OCI-LY1 (cell line): Measurements from ENCODE around the gene ZNF785.

Source experiments
- H2AFZ ChIP-seq: fragments of 200-600 bp; sonication (generic), shearing (Covaris generic); 2 replicates; pipeline ENCODE4 v1.6.0; 2014; ENCODE audit warnings: antibody characterized with exemption, mild to moderate bottlenecking, low read length
- H3F3A ChIP-seq: fragments of 200-600 bp; sonication (generic), shearing (Covaris generic); 2 replicates; pipeline ENCODE4 v1.6.0; 2014; ENCODE audit warnings: mild to moderate bottlenecking, antibody characterized with exemption, low read length, moderate library complexity; ENCODE audit not compliant: insufficient read depth
- H3K27ac ChIP-seq: fragments of 200-600 bp; sonication (generic); 2 replicates; pipeline ENCODE4 v1.5.1; 2014; ENCODE audit warnings: low read length, mixed run types, mild to moderate bottlenecking, low read depth; ENCODE audit not compliant: poor library complexity, severe bottlenecking
- H3K27me3 ChIP-seq: fragments of 200-600 bp; sonication (generic); 2 replicates; pipeline ENCODE4 v1.6.0; 2014; ENCODE audit warnings: antibody characterized with exemption, mild to moderate bottlenecking, low read length, moderate library complexity; ENCODE audit not compliant: insufficient read depth
- H3K36me3 ChIP-seq: fragments of 200-600 bp; sonication (generic); 2 replicates; pipeline ENCODE4 v1.6.1; 2014; ENCODE audit warnings: mild to moderate bottlenecking, antibody characterized with exemption, low read length, moderate library complexity, mixed read lengths; ENCODE audit not compliant: insufficient read depth
- H3K4me1 ChIP-seq: fragments of 200-600 bp; sonication (generic); 2 replicates; pipeline ENCODE4 v1.5.1; 2014; ENCODE audit warnings: mild to moderate bottlenecking, low read length, moderate library complexity; ENCODE audit not compliant: insufficient read depth, severe bottlenecking
- H3K4me2 ChIP-seq: fragments of 200-600 bp; sonication (generic), shearing (Covaris generic); 2 replicates; pipeline ENCODE4 v1.6.1; 2014; ENCODE audit warnings: low read length
- H3K4me3 ChIP-seq: fragments of 200-600 bp; sonication (generic); 2 replicates; pipeline ENCODE4 v1.5.1; 2014; ENCODE audit warnings: low read length, low read depth, mild to moderate bottlenecking, mixed read lengths; ENCODE audit not compliant: poor library complexity, severe bottlenecking
- H3K79me2 ChIP-seq: fragments of 200-600 bp; shearing (Covaris generic); 2 replicates; pipeline ENCODE4 v1.6.1; 2016; ENCODE audit warnings: mixed run types, low read length, mixed read lengths; ENCODE audit not compliant: insufficient read depth
- H3K9ac ChIP-seq: fragments of 200-600 bp; sonication (generic), shearing (Covaris generic); 2 replicates; pipeline ENCODE4 v1.6.1; 2014; ENCODE audit warnings: mild to moderate bottlenecking, low read length, mixed read lengths
- H3K9me2 ChIP-seq: fragments of 200-600 bp; sonication (generic), shearing (Covaris generic); 2 replicates; pipeline ENCODE4 v1.6.1; 2014; ENCODE audit warnings: low read depth, mild to moderate bottlenecking, low read length, mixed read lengths
- H3K9me3 ChIP-seq: fragments of 200-600 bp; shearing (Covaris generic); 2 replicates; pipeline ENCODE4 v1.6.1; 2014; ENCODE audit warnings: low read length, mixed read lengths
- H4K20me1 ChIP-seq: fragments of 200-600 bp; sonication (generic), shearing (Covaris generic); 2 replicates; pipeline ENCODE4 v1.6.0; 2016; ENCODE audit warnings: mild to moderate bottlenecking, low read length; ENCODE audit not compliant: insufficient read depth
- EZH2 ChIP-seq: fragments of 200-600 bp; sonication (generic), shearing (Covaris generic); IDR thresholded peaks from 2 replicates; pipeline ENCODE4 v1.8.0; 2017; ENCODE audit warnings: borderline replicate concordance, mixed run types, mild to moderate bottlenecking, antibody characterized with exemption, low read length, moderate library complexity, mixed read lengths
- TF ChIP-seq, protein P1 (sequence below): fragments of 200-600 bp; sonication (generic), shearing (Covaris generic); IDR thresholded peaks from 2 replicates; pipeline ENCODE4 v1.5.1; 2017; ENCODE audit warnings: mild to moderate bottlenecking, antibody characterized with exemption, low read length, moderate library complexity, mixed read lengths

Gene ZNF785

DNA sequence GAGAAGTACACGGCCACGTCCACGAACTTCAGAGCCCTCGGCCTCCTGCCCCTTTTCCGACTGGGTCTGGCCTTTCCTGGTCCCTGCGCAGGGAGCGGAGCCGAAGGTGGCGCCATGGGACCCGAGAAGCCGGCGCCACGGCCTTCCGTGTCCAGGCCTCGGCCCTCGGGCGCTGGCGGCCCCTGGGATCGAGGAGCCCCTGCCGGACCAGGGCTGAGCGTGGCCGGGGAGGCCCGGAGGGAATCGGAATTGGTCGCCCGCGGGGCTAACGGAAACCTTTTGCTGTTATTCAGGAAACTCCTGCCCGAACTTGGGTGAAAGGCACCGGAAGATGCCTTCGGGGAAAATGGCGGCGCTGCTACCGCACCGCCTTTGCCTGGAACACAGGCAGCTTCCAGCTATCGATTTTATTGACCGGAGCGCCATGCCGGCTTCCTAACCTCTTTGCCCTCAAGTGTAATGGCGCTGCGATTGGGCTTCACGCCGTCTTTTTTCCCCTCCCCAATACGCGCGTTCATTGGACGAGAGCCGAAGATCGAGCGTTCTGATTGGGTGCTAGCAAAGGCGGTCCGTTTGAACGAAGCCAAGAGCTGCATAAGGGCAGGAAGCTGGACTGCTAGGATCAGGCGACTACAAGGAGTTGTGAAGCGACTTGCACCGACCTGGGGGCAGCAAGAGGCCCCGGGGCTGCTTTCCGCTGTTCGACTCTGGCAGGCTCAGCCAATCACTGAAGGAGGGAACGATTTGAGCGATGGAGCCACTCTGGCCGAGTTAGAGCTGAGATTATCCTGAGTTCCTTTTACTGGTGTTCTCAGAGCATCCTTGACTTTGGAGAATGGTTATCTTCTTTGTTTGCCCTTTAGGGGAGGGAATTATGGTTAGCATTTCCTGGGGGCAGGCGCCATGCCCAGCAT lies 24.7 kb upstream of the ZNF785 start, which contains the start of gene ZNF689:
TSS of gene ZNF689 (minus strand) at position 464 of the 914 bp plus-strand sequence. CDS start at position 116, 348 bp downstream.
- Histone ChIP-seq H4K20me1 (no peaks in the 10 kb centered on the region), H3K79me2 (no peaks in the 10 kb centered on the region), H3K27me3 (no peaks in the 10 kb centered on the region), H3K9me2 (no peaks in the 10 kb centered on the region), H3K9ac (peak within 1 kb of the TSS; percentile 96), H3K27ac (peak within 1 kb of the TSS; percentile 39), H3K9me3 (no peaks in the 10 kb centered on the region), H2AFZ (no peak within 1 kb of the TSS), H3K4me1 (peaks cover 29% of the 10 kb centered on the region), H3K4me3 (peak within 1 kb of the TSS; percentile 84), H3F3A (peaks cover 5% of the 10 kb centered on the region; the same call in 1 of the 2 replicates), H3K36me3 (peaks cover 28% of the 10 kb centered on the region; the same call in 1 of the 2 replicates), H3K4me2 (peak within 1 kb of the TSS; percentile 78)
- TF ChIP-seq EZH2: no peak
- TF ChIP-seq, protein P1, sequence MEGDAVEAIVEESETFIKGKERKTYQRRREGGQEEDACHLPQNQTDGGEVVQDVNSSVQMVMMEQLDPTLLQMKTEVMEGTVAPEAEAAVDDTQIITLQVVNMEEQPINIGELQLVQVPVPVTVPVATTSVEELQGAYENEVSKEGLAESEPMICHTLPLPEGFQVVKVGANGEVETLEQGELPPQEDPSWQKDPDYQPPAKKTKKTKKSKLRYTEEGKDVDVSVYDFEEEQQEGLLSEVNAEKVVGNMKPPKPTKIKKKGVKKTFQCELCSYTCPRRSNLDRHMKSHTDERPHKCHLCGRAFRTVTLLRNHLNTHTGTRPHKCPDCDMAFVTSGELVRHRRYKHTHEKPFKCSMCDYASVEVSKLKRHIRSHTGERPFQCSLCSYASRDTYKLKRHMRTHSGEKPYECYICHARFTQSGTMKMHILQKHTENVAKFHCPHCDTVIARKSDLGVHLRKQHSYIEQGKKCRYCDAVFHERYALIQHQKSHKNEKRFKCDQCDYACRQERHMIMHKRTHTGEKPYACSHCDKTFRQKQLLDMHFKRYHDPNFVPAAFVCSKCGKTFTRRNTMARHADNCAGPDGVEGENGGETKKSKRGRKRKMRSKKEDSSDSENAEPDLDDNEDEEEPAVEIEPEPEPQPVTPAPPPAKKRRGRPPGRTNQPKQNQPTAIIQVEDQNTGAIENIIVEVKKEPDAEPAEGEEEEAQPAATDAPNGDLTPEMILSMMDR: no peak; the same call in 1 of the 2 replicates

DNA sequence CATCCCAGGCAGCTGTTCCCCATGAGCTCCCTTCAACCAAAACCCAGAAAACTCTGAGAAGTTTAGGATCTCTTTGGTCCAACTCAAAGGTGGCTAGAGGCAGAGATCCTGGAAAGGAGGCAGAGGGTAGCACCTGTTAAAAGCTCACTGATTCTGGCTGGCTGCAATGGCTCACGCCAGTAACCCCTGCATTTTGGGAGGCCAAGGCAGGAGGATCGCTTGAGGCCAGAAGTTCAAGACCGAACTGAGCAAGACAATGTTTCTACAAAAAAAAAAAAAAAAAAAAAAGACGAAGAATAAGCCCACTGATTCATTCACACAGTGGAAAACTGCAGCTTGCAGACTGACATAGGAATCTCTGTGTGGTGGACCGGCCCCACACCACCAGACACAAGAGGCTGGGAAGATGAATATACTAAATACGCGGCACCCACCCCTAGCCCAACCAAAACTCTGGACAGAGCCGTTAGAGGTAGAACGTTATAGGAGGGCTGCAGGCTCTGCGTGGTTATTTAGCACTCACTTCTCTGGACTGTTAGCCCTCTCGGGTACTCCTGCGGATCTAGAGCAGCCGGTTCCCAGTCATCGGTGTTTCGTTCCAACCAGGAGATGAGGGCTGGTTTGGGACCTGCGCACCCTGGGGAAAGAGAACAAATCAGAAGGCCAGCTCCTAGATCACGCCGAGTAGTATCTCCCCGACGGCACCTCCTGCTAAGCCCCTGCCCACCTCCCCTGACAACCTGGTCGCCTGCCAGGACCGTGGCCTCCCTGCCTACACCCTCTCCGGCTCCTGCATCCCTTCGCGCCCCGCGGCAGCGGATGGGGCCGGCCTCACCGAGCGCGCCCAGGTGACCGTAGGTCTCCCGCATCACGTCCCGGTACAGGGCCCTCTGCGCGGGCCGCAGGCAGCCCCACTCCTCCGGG lies 23.8 kb upstream of the ZNF785 start:
- Histone ChIP-seq H3K4me1 (peaks cover 29% of the 10 kb centered on the region), H3K9me2 (no peaks in the 10 kb centered on the region), H3F3A (peaks cover 5% of the 10 kb centered on the region; the same call in 1 of the 2 replicates), H3K27ac (peak overlapping the region; percentile 39), H3K36me3 (peaks cover 37% of the 10 kb centered on the region), H2AFZ (no peak overlapping the region), H3K4me2 (peak overlapping the region; percentile 78), H3K4me3 (peak overlapping the region; percentile 84), H3K79me2 (no peaks in the 10 kb centered on the region), H3K9me3 (no peaks in the 10 kb centered on the region), H3K9ac (peak overlapping the region; percentile 96), H4K20me1 (no peaks in the 10 kb centered on the region), H3K27me3 (no peaks in the 10 kb centered on the region)
- no peak for TF ChIP-seq EZH2
- TF ChIP-seq, protein P1: no peak

DNA sequence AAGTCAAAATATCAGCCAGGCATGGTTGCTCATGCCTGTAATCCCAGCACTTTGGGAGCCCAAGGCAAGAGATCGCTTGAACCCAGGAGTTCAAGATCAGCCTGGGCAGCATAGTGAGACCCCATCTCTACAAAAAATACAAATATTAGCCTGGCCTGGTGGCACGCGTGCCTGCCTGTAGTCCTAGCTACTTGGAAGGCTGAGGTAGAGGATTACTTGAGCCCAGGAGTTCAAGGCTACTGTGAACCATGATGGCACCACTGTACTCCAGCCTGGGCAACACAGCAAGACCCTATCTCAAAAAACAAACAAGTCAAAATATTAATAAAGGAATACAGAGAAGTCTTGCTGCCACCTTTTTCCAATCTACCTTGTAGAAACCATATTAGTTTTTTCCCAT lies 20.5 kb upstream of the ZNF785 start:
- H3K27ac ChIP-seq: no peak overlapping the region
- H3K4me3 ChIP-seq: no peak overlapping the region
- no peaks in the 10 kb centered on the region for H3F3A ChIP-seq
- H3K36me3 ChIP-seq: peaks cover 48% of the 10 kb centered on the region
- no peak for TF ChIP-seq EZH2
- TF ChIP-seq, protein P1: no peak
- H3K9ac ChIP-seq: no peak overlapping the region
- H3K9me3 ChIP-seq: no peaks in the 10 kb centered on the region
- H3K4me1 ChIP-seq: peaks cover 15% of the 10 kb centered on the region
- H3K4me2 ChIP-seq: no peak overlapping the region
- no peaks in the 10 kb centered on the region for H3K9me2 ChIP-seq
- no peaks in the 10 kb centered on the region for H4K20me1 ChIP-seq
- no peaks in the 10 kb centered on the region for H3K79me2 ChIP-seq
- H3K27me3 ChIP-seq: no peaks in the 10 kb centered on the region
- no peak overlapping the region for H2AFZ ChIP-seq
